Transverse colon (tissue), 4 donors: ENCODE data around the gene YLPM1. TPM values are rescaled to one million over a fixed set of nuclear protein-coding genes. Genes with fewer than 3 reads are reported as not detected.

Experiments used
- DNase-seq: peaks from one replicate; pipeline ENCODE4 v3.0.0-alpha.2; 2019
- H3K27ac ChIP-seq, 4 donors: fragments of 200-600 bp; sonication (generic); 2 replicates each; pipeline ENCODE4 v1.5.1; 2016 to 2018; ENCODE audit warnings: inconsistent platforms in 4 of 4
- H3K27me3 ChIP-seq: fragments of 200-600 bp; sonication (generic); 2 replicates; pipeline ENCODE4 v1.5.1; 2017; ENCODE audit warnings: inconsistent platforms
- H3K36me3 ChIP-seq, 4 donors: fragments of 200-600 bp; sonication (generic); 2 replicates each; pipeline ENCODE4 v1.5.1; 2017 to 2019; ENCODE audit warnings: inconsistent platforms in 4 of 4
- H3K4me1 ChIP-seq, 4 donors: fragments of 200-600 bp; sonication (generic); 2 replicates each; pipeline ENCODE4 v1.5.1; 2017 to 2020; ENCODE audit warnings: inconsistent platforms in 4 of 4
- H3K4me3 ChIP-seq, 4 donors: fragments of 200-600 bp; sonication (generic); 1 replicate in 1 of 4; 2 replicates in 3 of 4; pipeline versions ENCODE4 v1.5.1 to v1.6.1; 2017 to 2019; ENCODE audit warnings: inconsistent platforms in 4 of 4
- H3K9me3 ChIP-seq, 2 donors: fragments of 200-600 bp; sonication (generic); 2 replicates each; pipeline ENCODE4 v1.5.1; 2017 to 2019; ENCODE audit warnings: inconsistent platforms in 2 of 2
- CTCF ChIP-seq, 5 experiments: fragments of 200-600 bp in 3 of 5; fragments of 450-650 bp in 2 of 5; sonication (generic) in 3 of 5; IDR thresholded peaks; 1 replicate in 2 of 5; 2 replicates in 3 of 5; pipeline ENCODE4 v1.5.1; 2016 to 2017; ENCODE audit warnings: antibody characterized with exemption in 5 of 5, inconsistent platforms in 3 of 5, mild to moderate bottlenecking in 2 of 5, moderate library complexity in 1 of 5
- EP300 ChIP-seq: sonication (generic); formaldehyde crosslinking; IDR thresholded peaks from one replicate; pipeline ENCODE4 v1.6.1; 2017; ENCODE audit warnings: antibody characterized with exemption, low read depth
- POLR2A ChIP-seq: fragments of 450-650 bp; IDR thresholded peaks from one replicate; pipeline ENCODE4 v1.6.1; 2016; ENCODE audit warnings: antibody characterized with exemption, mild to moderate bottlenecking, moderate library complexity
- POLR2AphosphoS5 ChIP-seq, 3 donors: sonication (generic); formaldehyde crosslinking; IDR thresholded peaks; one replicate each; pipeline ENCODE4 v1.6.1; 2016; ENCODE audit warnings: antibody characterized with exemption in 3 of 3
- WGBS, 2 donors: methylation state at CpG; one replicate each; pipeline ENCODE4 v1.1.5; 2018; ENCODE audit warnings: low coverage in 1 of 2; 5-methylcytosine and 5-hydroxymethylcytosine counted together
- in situ Hi-C, 4 donors: fragments of 200-750 bp; cut with MboI; loops; one replicate each; pipeline versions ENCODE4 v1.15.0 to v1.15.1; 2017; ENCODE audit warnings: low sequenced_read_pairs in 3 of 4, low pct_ligation_motif_present in 1 of 4, low pct_unique_long_range_greater_than_20kb in 1 of 4
- intact Hi-C: fragments of 100-400 bp; cut with DNase I; formaldehyde crosslinking; loops from one replicate; pipeline ENCODE4 v1.15.1; 2023; ENCODE audit warnings: low total_unique reads
- total RNA-seq, 4 donors: library from RNA; depleted of rRNA; stranded (reverse); fragments of >200 nt; gene quantifications; one replicate each; pipeline ENCODE4 v1.1.0, GENCODE V29; 2016

The YLPM1 gene
- total RNA-seq, 4 donors from 2014 or later, result 26.1 to 62.4 (median 35.0) TPM

GRCh38 chr14:74841230-74842207 is 78.4 kb downstream of the YLPM1 start:
- Histone ChIP-seq H3K27ac (no peak overlapping the region), H3K4me1 (peaks cover 0 to 6% (median 0%) of the 10 kb centered on the region in 4 donors), H3K27me3 (no peaks in the 10 kb centered on the region), H3K4me3 (no peak overlapping the region), H3K9me3 (no peaks in the 10 kb centered on the region), H3K36me3 (no peaks in the 10 kb centered on the region)
- intact Hi-C loops, result no loop called here
- TF ChIP-seq CTCF (IDR thresholded peaks at IDR 0.05), result no peak
- no peak for TF ChIP-seq EP300
- TF ChIP-seq POLR2AphosphoS5 (IDR thresholded peaks at IDR 0.05), result no peak
- TF ChIP-seq POLR2A, result no peak
- no peak for DNase-seq
- in situ Hi-C loops, result no loop called here
- 68 to 87% methylated on average over 2 to 4 of the region's 4 CpGs for WGBS, 2 donors

- Histone ChIP-seq H3K4me1 (peaks cover 0 to 1% (median 0%) of the 10 kb centered on the region in 4 donors), H3K27me3 (no peaks in the 10 kb centered on the region), H3K36me3 (no peaks in the 10 kb centered on the region), H3K27ac (no peak overlapping the region), H3K4me3 (no peak overlapping the region), H3K9me3 (no peaks in the 10 kb centered on the region)
- no peak for TF ChIP-seq CTCF (IDR thresholded peaks at IDR 0.05)
- no peak for TF ChIP-seq EP300
- TF ChIP-seq POLR2A, result no peak
- no peak for TF ChIP-seq POLR2AphosphoS5 (IDR thresholded peaks at IDR 0.05)
- intact Hi-C loops, result no loop called here
- no peak for DNase-seq
- in situ Hi-C loops, result no loop called here
Observed at GRCh38 chr14:74843653-74844052, 80.5 kb downstream of the YLPM1 start.

- no peak for TF ChIP-seq POLR2AphosphoS5 (IDR thresholded peaks at IDR 0.05)
- H3K4me3 ChIP-seq, result no peak overlapping the region
- no peaks in the 10 kb centered on the region for H3K4me1 ChIP-seq
- 67 to 76% methylated on average over 2 to 3 of the region's 3 CpGs for WGBS, 2 donors
- H3K27me3 ChIP-seq, result no peaks in the 10 kb centered on the region
- no peaks in the 10 kb centered on the region for H3K9me3 ChIP-seq
- intact Hi-C loops (no loop called here), in situ Hi-C loops (no loop called here)
- no peaks in the 10 kb centered on the region for H3K36me3 ChIP-seq
- no peak overlapping the region for H3K27ac ChIP-seq
- DNase-seq, result no peak
Observed at GRCh38 chr14:74846168-74846567, 83.1 kb downstream of the YLPM1 start.

- H3K27ac ChIP-seq, result no peak overlapping the region
- no peaks in the 10 kb centered on the region for H3K27me3 ChIP-seq
- TF ChIP-seq POLR2AphosphoS5 (IDR thresholded peaks at IDR 0.05) (no peak), CTCF (IDR thresholded peaks at IDR 0.05) (no peak), POLR2A (no peak), EP300 (no peak)
- H3K9me3 ChIP-seq, result no peaks in the 10 kb centered on the region
- H3K4me3 ChIP-seq, result no peak overlapping the region
- no peak for DNase-seq
- H3K36me3 ChIP-seq, result no peaks in the 10 kb centered on the region
- 100% methylated on average over 1 of the region's 1 CpG for WGBS, 2 donors
- H3K4me1 ChIP-seq, result no peaks in the 10 kb centered on the region
- in situ Hi-C loops, result no loop called here
- intact Hi-C loops, result no loop called here
Observed at GRCh38 chr14:74846968-74847665, 84.0 kb downstream of the YLPM1 start.
